ENCODE measurements around the gene NEURL4.
A peak's percentile ranks its signal among the peaks of the same experiment; 100 is the strongest.
"Not testable (repeated sequence)": the region's sequence is repeated elsewhere in the genome, so short reads cannot be mapped to it uniquely, and the experiment has no call there.

NEURL4 gene

DNA sequence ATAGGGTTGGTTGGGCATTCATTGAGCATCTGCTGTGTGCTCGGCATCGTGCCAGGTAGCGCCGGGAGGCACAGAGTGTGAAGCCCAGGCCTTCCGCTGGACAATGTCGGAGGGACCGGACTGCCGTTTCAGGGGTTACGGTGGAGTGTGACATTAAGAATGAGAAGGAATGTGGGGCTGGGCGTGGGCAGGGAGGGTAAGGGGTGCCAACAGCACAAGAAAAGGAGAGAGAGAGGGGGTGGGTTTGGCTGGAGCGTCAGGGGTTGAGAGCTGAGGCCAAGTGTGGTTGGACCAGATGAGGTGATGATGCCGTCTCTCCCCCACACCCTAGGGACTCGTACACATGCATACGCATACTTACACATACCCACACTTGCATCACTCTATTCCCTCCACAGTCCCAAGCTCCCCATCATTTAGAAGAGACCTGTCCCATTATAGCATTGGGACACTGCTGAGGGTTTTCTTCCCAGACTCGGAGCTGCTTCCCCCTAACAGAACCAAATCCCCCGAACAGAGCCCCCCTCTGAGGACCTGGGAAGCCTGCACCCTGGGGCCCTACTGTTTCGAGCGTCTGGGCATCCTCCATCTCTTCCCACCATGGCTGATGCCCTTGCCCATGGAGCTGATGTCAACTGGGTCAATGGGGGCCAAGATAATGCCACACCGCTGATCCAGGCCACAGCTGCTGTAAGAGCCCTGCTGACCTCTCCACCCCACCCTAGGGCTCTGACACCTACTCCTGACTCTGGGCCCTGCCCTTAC is 19.5 kb upstream of the NEURL4 start:
- no peak for FAIRE-seq
- no peak for DNase-seq (ENCODE audit: insufficient read length, low spot score)

- DNase-seq (ENCODE audit: insufficient read length, low spot score) (no peak), FAIRE-seq (no peak)
These were observed 18.7 kb upstream of the NEURL4 start for GRCh38 chr17:7347630-7348477.

DNA sequence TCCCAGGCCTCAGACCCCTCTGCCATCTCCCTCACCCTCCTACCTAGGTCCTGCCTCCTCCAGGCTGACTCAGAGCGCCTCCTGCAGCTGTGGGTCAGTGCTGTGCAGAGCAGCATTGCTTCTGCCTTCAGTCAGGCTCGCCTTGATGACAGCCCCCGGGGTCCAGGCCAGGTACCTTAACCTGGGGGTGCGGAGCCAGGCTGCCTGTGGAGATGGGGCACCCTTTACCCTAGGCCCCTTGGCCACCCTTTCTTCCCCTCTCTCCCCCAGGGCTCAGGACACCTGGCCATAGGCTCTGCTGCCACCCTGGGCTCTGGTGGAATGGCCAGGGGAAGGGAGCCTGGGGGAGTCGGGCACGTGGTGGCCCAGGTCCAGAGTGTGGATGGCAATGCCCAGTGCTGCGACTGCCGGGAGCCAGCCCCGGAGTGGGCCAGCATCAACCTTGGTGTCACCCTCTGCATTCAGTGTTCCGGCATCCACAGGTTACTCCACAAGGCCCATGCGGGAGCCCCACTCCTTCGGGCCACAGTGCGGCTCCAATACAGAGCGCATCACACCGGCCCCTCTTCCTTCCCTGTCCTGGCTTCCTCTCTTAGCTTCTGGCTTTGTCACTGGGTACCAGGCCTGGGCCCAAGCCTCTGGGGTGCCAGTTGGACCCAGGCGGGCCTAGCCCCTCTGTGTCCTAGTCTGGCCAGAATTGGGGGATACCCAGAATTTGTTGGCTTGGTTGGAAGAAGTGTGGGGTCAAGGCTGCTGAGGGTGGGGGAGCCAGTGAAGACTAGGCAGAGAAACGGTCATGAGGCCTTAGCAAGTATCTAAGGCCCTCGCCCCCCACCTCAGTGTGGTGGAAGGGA is 17.9 kb upstream of the NEURL4 start:
- FAIRE-seq (no peak), DNase-seq (ENCODE audit: insufficient read length, low spot score) (no peak)

DNA sequence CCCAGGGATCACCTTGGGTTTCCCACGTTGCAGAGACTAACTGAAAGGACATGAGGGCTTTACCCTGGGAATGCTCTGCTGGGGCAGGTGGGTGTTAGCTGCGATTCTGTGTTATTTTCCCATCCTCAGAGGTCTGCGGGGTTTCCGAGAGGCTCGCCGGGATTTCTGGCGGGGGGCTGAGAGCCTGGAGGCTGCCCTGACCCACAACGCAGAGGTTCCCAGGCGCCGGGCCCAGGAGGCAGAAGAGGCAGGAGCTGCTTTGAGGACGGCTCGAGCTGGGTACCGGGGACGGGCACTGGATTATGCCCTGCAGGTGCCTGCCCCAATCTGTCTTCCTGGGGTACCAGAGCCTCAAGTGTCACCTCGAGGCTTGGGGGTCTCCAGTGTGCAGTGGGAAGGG is 14.1 kb upstream of the NEURL4 start:
- no peak for FAIRE-seq
- DNase-seq (ENCODE audit: insufficient read length, low spot score) = no peak

DNA sequence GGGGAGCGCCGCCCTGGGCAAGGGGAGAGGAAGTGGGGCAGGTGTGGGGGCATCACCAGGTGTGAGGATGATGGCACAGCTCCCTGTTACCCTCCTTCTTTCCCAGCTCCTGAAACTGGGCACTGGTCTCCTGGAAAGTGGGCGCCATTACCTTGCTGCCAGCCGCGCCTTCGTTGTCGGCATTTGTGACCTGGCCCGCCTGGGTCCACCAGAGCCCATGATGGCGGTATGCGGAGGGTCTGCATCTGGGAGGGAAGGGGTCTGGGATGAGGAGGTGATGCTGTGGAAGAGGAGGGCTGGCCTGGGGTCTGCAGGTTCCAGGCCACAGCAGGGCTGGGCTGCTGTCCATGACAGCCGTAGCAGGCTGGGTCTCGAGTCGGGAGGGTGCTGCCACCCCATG is 12.7 kb upstream of the NEURL4 start:
- FAIRE-seq = no peak

GRCh38 chr17:7340179-7340578 is 11.0 kb upstream of the NEURL4 start:
- FAIRE-seq = no peak
- no peak for DNase-seq (ENCODE audit: insufficient read length, low spot score)

More for the DNA sequence above, 12.7 kb upstream of the NEURL4 start:
- DNase-seq (ENCODE audit: insufficient read length, low spot score) = no peak

DNA sequence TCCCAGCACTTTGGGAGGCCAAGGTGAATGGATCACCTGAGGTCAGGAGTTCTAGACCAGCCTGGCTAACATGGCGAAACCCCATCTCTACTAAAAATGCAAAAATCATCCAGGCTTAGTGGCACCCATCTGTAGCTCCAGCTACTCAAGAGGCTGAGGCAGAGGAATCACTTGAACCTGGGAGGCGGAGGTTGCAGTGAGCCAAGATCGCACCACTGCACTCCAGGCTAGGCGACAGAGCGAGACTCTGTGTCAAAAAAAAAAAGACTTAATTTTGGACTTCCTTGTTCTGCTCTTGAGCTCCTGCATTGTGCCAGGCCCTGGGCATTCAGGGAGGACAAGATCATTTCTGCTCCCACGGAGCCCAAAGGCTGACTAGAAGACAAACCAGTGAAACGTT is 8.5 kb upstream of the NEURL4 start:
- not testable (repeated sequence) for FAIRE-seq; DNase-seq (ENCODE audit: insufficient read length, low spot score)

GRCh38 chr17:7336240-7337175 is 7.4 kb upstream of the NEURL4 start, which contains the start of gene ACAP1:
TSS of gene ACAP1 (plus strand) at chr17:7336529. CDS start at chr17:7336735, 206 bp downstream.
- DNase-seq (ENCODE audit: insufficient read length, low spot score) (no peak), FAIRE-seq (no peak)

DNA sequence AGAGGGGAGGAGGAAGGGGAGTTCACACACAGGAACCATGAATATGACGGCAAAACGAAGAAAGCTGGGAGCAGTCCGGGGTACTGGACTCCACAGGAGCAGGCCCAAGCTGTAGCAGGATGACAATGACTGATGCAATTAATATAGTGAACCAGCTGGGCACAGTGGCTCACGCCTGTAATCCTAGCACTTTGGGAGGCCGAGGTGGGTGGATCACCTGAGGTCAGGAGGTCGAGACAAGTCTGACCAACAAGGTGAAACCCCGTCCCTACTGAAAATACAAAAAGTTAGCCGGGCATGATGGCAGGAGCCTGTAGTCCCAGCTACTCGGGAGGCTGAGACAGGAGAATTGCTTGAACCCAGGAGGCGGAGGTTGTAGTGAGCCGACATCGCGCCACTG is 6.6 kb upstream of the NEURL4 start:
- not testable (repeated sequence) for DNase-seq (ENCODE audit: insufficient read length, low spot score); FAIRE-seq

DNA sequence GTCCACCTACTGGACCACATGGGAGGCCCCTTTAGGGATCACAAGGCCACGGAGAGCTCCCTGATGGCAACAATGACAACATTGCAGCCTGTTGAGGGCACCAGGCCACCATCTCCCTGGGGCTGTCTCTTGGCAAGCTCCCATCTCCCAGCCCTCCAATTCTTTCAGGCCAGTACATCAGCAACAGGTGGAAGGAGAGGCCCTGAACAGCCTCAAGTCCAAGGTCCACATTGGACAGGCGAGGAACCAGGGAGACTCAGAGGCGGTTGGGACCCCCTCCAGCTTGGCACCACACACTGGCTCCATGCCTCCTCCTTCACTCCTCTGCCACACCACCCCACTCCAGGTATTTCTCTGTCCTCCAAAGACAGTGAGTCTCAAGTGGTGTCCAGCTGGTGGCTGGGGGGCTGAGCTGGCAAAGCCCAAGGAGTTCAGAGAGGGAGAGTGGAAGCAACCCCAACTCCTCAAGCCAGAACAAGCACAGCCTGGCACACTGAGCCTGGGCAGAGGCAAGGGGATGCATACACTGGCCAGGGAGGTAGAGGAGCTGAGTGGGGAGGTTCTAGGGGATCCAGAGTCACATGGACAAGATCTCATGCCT is 5.9 kb upstream of the NEURL4 start:
- DNase-seq (ENCODE audit: insufficient read length, low spot score) (no peak), FAIRE-seq (no peak)

DNA sequence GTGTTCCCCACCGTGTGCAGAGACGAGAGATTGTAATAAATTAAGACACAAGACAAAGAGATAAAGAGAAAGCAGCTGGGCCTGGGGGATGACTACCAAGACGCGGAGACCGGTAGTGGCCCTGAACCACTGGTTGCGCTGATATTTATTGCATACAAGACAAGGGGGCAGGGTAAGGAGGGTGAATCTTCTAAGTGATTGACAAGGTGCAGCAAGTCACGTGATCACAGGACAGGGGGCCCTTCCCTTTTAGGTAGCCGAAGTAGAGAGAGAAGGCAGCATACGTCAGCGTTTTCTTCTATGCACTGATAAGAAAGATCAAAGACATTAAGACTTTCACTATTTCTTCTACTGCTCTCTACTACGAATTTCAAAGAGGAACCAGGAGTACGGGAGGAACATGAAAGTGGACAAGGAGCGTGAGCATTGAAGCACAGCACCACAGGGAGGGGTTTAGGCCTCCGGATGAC is 3.5 kb upstream of the NEURL4 start:
- DNase-seq (ENCODE audit: insufficient read length, low spot score); FAIRE-seq: not testable (repeated sequence)

DNA sequence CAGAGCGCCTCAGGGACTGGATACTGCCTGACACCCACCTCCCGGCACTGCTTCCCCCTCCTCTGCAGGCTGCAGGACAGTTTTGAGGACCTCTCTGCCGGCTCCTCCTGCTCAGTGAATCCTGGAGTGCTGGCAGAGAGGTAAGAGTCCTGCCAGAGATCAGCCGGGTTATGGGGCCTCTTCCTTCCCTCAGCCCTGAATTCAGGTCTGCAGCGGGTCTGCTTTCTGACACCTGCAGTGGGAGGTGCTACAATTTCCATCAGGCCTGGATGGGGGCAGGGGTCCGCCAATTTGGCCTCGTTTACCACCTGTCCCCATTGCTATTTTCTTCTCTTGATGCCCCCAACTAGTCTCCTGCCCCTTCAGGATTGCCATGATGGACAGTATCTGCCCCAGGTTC is 3.0 kb upstream of the NEURL4 start:
- DNase-seq (ENCODE audit: insufficient read length, low spot score) = no peak
- no peak for FAIRE-seq

DNA sequence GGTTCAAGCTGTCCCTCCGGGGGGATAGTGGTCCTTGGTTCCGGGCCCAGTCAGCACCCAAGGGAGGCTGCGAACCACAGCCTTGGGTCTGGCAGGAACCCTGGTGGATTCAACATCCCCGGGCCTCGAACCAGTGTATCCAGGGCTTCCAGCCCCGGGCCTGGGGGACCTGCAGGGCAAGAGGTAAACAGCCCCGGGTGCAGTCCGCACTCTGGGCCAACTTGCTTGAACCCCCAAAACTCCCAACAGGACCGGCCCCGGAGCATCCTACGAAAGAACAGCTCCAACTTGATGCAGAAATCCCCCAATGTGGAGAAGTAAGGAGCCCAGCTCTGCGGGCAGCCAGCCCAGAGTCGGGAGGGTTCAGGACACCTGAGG is 1.5 kb upstream of the NEURL4 start:
- no peak for FAIRE-seq
- no peak for DNase-seq (ENCODE audit: insufficient read length, low spot score)

GRCh38 chr17:7329997-7330637 is 982 bp upstream of the NEURL4 start:
- peak; percentile 92 for DNase-seq (ENCODE audit: insufficient read length, low spot score)
- FAIRE-seq = no peak

- DNase-seq (ENCODE audit: insufficient read length, low spot score) = peak; percentile 99
- peak; percentile 99 for FAIRE-seq
These were observed 350 bp upstream of the NEURL4 start for GRCh38 chr17:7329374-7329996.

GRCh38 chr17:7328009-7328408 is 1.1 kb downstream of the NEURL4 start:
- no peak for FAIRE-seq
- DNase-seq (ENCODE audit: insufficient read length, low spot score) = no peak

- no peak for FAIRE-seq
- no peak for DNase-seq (ENCODE audit: insufficient read length, low spot score)
These were observed 1.6 kb downstream of the NEURL4 start for GRCh38 chr17:7327501-7327900.

DNA sequence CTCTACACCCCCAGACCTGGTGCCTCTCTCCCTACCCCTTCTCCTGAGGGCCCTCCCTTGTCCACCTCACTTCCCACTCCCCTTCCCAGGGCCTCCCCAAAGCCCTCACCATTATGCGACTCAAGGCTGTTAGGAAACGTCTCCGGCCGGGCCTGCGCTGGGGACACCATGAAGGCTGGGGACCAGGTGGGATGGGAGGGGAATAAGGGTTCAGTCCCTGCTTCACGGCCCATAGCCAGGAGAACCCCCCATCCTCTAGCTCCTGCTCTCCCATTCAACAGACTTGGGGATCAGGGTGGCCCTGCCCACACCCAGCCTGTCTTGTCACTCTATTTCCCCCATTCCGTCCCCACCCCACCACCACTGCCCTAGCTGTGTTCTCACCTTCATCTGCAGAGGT is 2.1 kb downstream of the NEURL4 start:
- DNase-seq (ENCODE audit: insufficient read length, low spot score) (no peak), FAIRE-seq (no peak)
